Colonic mucosa (tissue), 4 donors: ENCODE measurements around the gene PMVK. TPM values are rescaled to one million over a fixed set of nuclear protein-coding genes. Genes with fewer than 3 reads are reported as not detected.

Experiments
- DNase-seq: peaks from one replicate; pipeline ENCODE4 v3.0.0-alpha.2; 2020
- H3K27ac ChIP-seq: fragments of 200-600 bp; one replicate; pipeline ENCODE4 v1.8.0; 2021
- H3K27me3 ChIP-seq: fragments of 200-600 bp; one replicate; pipeline ENCODE4 v1.8.0; 2021
- H3K36me3 ChIP-seq: fragments of 200-600 bp; one replicate; pipeline ENCODE4 v1.8.0; 2021
- H3K4me1 ChIP-seq: fragments of 200-600 bp; one replicate; pipeline ENCODE4 v1.8.0; 2021; ENCODE audit warnings: mild to moderate bottlenecking
- H3K4me3 ChIP-seq: fragments of 200-600 bp; one replicate; pipeline ENCODE4 v1.8.0; 2021
- H3K9ac ChIP-seq, 2 donors: one replicate each; pipeline ENCODE4 v1.7.0; 2013; ENCODE audit warnings: control low read depth in 2 of 2, low read depth in 2 of 2, low read length in 2 of 2
- H3K9me3 ChIP-seq: fragments of 200-600 bp; one replicate; pipeline ENCODE4 v1.8.0; 2021
- intact Hi-C: fragments of 100-400 bp; cut with DNase I; formaldehyde crosslinking; loops from one replicate; pipeline ENCODE4 v1.14.1; 2022
- total RNA-seq, 2 donors: library from RNA; stranded (reverse); fragmentation: NEBNext Ultra II Directional in 1 of 2; extraction: Animal tissue kit (Norgen Biotek cat#: 25700) in 1 of 2; gene quantifications; one replicate each; pipeline ENCODE4 v1.2.1, GENCODE V29; 2021
- TF ChIP-seq, protein P1 (sequence below): fragments of 200-600 bp; IDR thresholded peaks from one replicate; pipeline ENCODE4 v1.8.0; 2022; ENCODE audit warnings: antibody characterized with exemption, mild to moderate bottlenecking
- donor health status: healthy.
- donor health status: DM: no; HTN: no; CAD: no.
- donor health status: DM: no; HTN: no; CAD: no.

Gene PMVK
- total RNA-seq, 2 donors from 2014 or later = 32.0 to 46.5 TPM

DNA sequence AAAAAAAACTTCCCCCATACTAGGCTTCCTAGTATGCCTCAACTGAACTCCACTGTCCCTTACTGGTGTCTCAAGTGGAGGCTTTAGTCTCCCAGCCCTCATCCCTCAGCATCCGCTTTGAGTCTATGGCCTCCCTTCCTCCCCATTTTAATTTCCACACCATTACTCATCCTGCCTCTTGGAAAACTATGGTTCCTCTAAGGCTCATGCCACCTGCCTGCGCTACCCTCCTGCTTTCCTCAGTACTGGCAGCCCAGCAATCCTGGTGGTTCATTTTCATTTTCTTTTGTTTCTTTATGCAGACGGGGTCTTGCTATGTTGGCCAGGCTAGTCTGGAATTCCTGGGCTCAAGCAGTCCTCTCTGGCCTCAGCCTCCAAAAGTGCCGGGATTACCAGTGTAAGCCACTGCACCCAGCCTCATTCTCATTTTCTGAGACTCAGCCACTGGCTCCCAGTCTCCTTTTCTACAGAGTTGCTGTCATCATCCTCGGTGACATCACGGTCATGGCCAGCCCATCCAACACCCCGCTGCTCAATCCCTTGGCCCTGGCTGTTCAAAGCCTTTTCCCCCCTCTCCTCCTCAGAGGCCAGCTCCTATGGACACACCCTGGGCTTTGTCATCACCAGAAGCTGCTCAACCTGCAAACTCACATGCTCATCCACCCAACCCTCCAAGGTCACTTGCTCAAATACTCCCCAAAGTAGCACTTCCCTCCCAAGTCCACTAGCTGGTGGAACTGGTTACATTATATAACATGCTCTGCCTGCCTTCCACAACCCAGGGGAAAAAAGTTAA is 2.3 kb upstream of the PMVK start:
- no peaks in the 10 kb centered on the region for H3K36me3 ChIP-seq
- H3K4me1 ChIP-seq = peaks cover 2% of the 10 kb centered on the region
- TF ChIP-seq, protein P1, sequence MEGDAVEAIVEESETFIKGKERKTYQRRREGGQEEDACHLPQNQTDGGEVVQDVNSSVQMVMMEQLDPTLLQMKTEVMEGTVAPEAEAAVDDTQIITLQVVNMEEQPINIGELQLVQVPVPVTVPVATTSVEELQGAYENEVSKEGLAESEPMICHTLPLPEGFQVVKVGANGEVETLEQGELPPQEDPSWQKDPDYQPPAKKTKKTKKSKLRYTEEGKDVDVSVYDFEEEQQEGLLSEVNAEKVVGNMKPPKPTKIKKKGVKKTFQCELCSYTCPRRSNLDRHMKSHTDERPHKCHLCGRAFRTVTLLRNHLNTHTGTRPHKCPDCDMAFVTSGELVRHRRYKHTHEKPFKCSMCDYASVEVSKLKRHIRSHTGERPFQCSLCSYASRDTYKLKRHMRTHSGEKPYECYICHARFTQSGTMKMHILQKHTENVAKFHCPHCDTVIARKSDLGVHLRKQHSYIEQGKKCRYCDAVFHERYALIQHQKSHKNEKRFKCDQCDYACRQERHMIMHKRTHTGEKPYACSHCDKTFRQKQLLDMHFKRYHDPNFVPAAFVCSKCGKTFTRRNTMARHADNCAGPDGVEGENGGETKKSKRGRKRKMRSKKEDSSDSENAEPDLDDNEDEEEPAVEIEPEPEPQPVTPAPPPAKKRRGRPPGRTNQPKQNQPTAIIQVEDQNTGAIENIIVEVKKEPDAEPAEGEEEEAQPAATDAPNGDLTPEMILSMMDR = no peak
- no peak for DNase-seq
- no peak overlapping the region for H3K9ac ChIP-seq
- no peak overlapping the region for H3K4me3 ChIP-seq
- intact Hi-C loops = no loop called here
- peak overlapping the region; percentile 96 for H3K27ac ChIP-seq
- no peaks in the 10 kb centered on the region for H3K9me3 ChIP-seq
- H3K27me3 ChIP-seq = no peaks in the 10 kb centered on the region

DNA sequence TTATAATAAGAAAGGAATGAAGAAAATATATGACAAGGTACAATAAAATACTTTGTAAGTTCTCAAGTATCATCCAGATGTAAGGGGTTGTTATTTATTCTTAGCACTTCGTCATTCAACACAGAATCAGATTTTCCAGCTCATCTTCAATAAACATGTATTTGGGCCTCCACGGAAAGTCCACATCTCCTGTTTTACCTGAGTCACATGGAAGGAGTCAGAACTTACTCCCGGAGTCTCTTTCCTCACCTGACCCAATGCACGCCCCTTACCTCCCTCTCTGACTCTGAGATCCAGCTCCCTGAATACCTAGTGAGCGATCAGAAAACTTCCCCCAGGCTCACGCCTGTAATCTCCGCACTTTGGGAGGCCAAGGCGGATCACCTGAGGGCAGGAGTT is 1.5 kb upstream of the PMVK start:
- H3K9ac ChIP-seq = peak overlapping the region; percentile 59 to 96
- intact Hi-C loops = no loop called here
- H3K27ac ChIP-seq = peak overlapping the region; percentile 96
- H3K27me3 ChIP-seq = no peaks in the 10 kb centered on the region
- TF ChIP-seq, protein P1 = no peak
- no peaks in the 10 kb centered on the region for H3K9me3 ChIP-seq
- H3K36me3 ChIP-seq = no peaks in the 10 kb centered on the region
- no peak overlapping the region for H3K4me3 ChIP-seq
- no peak for DNase-seq
- H3K4me1 ChIP-seq = no peaks in the 10 kb centered on the region

DNA sequence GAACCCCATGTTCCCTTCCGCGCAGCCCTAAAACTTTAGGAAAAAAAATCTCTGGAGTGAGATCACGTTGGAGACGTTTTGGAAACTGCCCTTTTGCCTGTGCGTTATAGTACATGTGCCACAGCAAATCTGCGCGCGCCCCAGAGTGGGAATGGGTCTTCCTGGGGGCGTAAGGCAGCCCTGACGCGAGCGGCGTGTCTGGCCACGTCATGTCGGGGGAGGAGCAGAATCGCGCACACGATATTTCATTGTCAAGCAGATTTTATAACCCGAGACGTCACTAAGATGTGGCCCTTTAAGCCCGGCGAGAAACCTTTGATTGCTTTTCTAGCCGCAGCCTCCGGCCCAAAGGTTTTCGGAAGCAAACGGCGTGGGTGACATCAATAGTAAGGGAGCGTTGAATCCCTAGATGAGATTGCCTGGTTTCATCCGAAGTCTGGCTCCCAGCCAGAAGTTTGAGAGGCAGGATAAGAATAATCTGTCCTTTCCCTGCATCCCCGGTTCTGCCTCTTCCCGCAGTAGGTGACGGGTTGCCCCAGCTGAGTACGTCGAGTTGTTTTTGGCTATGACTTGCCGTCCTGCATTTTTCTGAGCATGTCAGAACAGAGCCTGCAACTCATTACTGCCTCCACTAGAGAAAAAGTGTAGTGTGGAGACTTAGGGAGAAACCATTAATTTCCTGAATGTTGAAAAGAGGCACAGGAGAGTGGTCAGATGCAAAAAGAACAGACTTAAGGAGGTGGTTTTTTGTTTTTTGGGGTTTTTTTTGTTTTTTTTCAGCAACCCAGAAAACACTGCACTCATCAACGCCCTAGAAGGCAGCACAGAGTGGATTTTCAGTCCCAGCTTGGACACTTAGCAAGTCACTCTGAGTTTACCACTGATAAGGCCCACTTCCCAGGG is 817 bp upstream of the PMVK start:
- intact Hi-C loops = no loop called here
- Histone ChIP-seq H3K9me3 (no peaks in the 10 kb centered on the region), H3K27ac (peak overlapping the region; percentile 96), H3K4me3 (peak overlapping the region; percentile 61), H3K27me3 (no peaks in the 10 kb centered on the region), H3K36me3 (no peaks in the 10 kb centered on the region), H3K9ac (peak overlapping the region; percentile 59 to 96), H3K4me1 (no peaks in the 10 kb centered on the region)
- TF ChIP-seq, protein P1 = no peak
- DNase-seq = peak; percentile 93

DNA sequence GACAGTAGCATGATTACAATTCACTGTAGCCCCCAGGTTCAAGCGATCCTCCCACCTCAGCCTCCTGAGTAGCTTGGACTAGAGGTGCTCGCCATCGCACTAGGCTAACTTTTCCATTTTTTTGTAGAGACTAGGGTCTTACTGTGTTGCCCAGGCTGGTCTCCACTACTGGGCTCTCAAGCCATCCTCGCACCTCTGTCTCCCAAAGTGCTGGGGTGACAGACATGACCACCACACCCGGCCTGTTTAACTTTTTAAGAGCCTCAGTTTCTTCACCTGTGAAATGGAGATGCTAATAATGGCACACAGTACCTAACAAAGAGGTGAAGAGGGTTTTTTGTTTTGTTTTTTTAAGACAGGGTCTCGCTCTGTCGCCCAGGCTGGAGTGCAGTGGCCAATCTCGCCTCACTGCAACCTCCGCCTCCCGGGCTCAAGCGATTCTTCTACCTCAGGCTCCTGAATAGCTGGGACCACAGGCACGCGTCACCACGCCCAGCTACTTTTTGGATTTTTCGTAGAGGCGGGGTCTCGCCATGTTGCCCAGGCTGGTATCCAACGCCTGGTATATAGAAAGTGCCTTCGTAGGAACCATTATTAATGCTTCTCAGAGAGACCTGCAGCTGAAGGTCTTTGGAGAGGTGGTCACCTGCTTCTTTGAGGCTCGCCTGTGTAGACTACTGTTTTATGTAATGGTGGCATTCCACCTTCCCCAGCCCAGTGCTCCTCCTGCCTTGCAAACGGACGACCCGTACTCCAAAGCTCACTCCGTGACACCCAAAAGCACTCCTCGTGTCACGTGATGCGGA is 567 bp downstream of the PMVK start:
- Histone ChIP-seq H3K27me3 (no peaks in the 10 kb centered on the region), H3K4me3 (peak overlapping the region; percentile 61), H3K27ac (peak overlapping the region; percentile 96), H3K36me3 (no peaks in the 10 kb centered on the region), H3K4me1 (no peaks in the 10 kb centered on the region), H3K9me3 (no peaks in the 10 kb centered on the region), H3K9ac (peak overlapping the region; percentile 59 to 96)
- no peak for DNase-seq
- intact Hi-C loops = no loop called here
- TF ChIP-seq, protein P1 = no peak

DNA sequence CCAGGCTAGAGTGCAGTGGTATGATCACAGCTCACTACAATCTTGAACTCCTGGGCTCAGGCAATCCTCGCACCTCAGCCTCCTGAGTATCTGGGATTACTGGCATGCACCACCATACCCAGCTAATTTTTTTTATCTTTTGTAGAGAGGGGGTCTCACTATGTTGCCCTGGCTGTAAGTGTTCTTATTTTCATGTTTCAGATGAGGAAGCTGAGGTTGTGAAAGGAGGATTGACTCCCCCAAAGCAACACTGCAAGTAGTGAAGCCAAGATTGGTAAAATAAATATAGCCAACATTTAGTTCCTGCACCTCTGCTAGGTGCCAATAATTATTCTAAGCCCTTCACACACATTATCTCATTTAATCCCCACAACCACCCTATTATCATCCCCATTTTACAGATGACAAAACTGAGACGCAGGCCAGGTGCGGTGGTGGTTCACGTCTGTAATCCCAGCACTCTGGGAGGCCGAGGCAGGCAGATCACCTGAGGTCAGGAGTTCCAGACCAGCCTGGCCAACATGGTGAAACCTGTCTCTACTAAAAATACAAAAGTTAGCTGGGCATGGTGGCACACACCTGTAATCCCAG is 2.1 kb downstream of the PMVK start:
- TF ChIP-seq, protein P1 = no peak
- H3K27ac ChIP-seq = no peak overlapping the region
- no peak for DNase-seq
- H3K9ac ChIP-seq = no peak overlapping the region
- no peak overlapping the region for H3K4me3 ChIP-seq
- no peaks in the 10 kb centered on the region for H3K9me3 ChIP-seq
- intact Hi-C loops = no loop called here
- no peaks in the 10 kb centered on the region for H3K4me1 ChIP-seq
- no peaks in the 10 kb centered on the region for H3K27me3 ChIP-seq
- no peaks in the 10 kb centered on the region for H3K36me3 ChIP-seq
